Fibroblast of upper back skin (primary cell): Measurements from ENCODE around the gene GRID1.

Source experiments
- DNase-seq: peaks from one replicate; pipeline ENCODE4 v3.0.0-alpha.2; 2013

Gene GRID1

DNA sequence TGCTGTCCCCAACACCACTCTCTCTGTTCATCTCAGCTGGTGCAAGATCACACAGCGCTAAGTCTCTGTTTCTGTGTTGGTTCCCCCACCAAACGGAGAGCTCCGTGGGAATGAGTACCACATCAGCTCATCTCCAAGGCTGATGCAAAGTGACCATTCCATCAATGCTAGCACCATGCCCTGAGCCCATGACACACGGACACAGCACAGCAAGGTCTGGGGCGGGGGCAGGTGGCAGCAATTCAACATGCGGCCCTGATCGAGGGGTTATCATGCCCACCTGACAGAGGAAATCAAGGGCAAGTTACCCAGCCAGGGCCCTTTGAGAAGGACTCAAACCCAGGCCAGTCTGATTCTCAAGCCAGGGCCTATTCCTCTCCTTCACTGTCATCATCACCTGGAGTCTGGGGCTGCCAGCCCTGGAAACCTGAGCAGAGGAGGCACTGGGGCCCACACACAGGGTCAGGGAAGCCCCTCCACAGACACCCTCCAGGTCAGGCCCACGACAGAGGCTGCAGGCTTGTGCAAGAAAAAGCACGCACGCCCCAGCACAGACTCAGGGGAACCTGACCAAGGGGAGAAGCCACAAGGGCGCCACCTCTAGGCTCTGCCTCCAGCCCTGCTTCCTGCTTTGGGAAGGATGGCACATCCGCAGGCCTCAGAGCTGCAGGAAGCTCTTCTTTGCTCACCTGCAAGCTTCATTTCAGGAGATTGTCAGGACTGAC lies 74.8 kb downstream of the GRID1 start:
- DNase-seq = no peak

DNA sequence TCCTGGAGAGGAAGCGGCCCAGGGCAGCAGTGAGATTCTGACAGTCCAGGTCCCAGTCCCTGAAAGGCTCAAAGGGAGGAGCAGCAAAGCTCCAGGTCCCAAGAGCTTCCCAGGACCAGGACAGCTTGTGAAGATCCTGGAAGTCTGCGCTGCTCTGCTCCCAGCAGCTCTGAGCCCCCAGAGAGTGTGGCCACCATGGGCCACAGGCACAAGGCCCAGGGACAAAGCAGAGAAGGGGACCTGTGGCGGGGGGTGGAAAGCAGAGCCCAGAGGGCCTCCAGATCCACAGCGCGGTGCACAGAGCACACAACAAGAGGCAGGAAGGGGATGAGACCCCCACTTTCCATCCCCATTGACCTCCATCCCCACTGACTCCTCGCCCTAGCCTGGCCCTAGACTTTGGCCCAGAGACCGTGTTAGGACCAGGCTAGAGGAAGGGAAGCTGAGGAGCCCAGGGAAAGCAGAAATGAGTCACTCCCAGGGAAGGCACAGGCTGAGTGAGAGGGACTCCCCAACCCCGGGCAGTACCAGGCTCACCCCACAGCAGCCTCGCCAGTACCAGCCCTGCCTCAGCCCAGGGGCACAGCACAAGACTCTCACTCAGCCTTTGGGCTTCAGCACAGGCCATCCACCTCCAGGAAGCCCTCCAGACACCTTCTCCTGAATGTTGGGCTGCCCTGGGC lies 75.5 kb downstream of the GRID1 start:
- no peak for DNase-seq

DNA sequence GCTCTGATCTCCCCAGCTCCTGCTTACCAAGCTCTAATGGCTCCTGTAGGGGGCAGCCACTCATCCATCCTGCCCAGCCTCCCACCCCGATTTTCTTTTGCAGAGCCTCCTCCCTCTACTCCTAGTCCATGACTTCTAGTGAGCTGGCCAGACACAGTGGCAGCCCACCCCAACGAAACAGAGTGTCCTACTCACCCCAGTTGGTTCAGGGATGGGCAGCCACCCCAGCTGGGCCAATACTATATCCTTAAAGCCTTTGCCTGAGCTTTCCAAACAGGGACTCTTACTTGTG lies 77.1 kb downstream of the GRID1 start:
- DNase-seq = no peak

DNA sequence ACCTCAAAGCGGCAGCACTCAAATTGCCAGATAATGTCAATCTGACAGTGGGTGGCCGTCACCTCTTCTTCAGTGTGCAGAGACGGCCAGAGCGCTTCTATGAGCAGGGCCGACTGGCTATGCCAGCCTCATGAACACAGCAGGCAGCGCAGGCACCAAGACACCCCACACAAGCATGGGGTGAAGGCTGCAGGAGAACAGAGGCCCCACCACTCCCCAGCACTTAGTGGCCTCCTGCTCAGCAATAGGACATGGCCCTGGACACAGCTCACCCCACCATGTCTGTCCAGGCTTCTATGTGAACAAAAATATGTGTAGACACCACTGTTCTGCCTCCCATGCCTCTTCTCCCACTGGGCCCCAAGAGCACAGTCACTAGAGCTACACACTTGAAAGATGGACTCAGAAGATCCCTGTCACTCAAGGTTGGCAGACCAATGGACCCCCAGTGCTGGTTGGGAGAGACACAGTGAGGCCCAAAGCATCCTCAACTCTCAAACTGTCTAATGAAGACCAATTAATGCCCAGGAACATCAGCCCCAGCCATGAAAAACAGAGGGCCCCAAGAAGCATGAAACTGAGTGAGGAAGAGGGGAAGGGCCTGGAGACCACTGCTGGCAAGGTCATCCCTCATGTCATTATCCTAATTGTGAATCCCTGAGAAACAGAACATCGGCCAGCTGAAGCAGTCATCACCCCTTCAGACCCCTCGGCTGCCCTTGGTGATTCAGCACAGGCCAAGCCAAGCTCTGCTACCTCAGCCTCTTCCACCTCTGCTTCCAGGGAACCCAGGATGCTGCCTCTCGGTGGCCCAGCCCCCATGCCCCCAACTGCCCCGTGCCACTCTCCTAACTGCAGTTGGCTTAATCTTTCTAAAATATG lies 77.7 kb downstream of the GRID1 start:
- no peak for DNase-seq

DNA sequence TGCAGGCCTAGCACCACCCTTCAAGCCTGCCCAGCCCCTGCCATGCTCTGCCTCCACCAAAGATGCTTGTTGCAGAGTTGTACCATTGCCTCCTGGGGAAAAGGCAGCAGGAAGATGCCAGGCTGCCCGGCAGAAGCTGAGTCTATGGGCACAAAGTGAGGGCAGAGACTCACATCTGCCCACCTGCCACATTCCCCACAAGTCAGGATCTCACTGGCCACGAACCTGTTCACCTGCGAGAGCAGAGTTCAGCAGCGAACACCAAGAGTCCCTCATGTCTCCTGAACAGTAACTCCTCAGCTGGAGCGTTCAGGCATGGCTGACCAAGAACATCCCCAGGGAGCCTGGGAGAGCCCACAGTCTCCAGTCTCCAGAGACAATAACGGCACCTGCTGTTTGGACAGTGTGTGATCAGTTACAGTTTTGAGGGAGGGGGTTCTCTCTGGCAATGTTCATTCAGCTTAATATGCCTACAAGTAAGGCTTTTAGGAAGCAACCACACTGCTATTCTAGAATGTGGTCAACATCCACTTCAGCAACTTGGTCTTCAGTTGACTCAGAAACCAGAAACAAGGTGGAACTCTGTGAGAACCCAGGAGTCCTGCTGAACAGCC lies 78.5 kb downstream of the GRID1 start:
- no peak for DNase-seq

DNA sequence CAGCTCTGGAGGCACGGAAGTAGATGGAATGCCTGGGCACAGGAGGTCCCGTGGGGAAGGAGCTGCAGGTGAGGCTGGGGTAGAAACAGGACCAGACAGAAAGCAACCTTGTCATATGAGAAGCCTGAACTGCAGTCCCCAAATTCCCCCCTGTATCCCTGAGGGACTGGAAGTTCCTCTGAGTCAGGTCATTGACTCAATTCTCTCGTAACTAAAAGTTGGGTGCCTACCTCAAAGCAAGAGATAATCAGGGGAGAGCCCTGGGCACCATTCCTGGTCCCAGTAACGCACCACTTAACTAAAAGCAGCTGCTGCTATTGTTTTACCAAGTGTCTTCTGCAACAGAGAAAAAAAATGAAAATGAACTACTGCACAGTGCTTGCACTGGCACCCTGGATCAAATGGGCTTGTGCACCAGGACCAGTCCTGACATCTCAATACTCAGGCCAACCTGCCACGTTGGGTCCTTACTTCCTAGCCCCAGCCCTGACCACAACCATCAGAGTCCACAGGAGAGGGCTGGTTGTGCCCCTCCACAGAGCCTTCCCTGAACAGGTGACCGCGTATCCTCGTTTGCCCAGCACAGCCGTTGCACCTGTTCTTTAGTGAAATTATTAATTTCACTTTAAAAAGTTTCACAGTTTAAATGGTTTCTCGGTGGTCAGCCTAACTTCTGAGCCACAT lies 79.3 kb downstream of the GRID1 start:
- no peak for DNase-seq

DNA sequence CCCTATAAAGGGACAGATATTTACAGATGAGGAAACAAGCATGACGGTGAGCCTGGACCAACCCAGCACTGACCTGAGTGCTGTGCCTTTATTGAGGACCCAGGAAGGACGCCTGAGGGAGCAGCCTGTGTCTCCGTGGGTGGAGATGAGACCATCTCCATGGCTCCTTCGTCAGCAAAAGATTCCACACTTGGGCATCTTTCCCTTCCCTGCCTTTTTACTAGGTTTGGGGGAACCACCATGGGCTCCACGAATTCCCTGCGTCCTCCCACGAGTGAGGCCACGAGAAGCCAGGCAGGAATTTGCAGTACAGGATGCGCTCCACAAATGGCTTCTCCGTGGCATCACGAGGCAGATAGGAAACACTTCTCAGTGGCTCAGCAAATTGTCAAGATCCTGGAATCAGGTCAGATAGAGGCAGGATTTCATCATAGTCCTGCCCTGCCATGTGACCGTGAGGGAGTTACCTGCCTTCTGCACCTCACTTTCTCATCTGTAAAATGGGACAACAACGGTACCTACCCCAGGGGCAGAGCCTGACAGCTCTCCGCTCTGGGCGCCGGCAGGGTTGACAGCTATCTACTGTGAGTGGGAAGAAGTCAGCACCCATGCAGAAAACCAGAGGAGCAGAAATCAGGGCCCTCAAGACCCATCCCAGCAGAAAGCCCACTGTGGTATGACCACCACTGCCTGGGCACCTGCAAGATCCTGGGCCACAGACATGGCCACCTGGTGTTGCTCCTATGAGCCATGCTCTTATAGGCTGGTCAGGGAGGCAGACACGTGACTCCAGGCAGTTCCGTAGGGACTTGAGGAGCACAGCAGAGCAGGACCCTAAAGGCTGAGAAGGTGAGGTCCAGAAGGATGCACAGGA lies 80.1 kb downstream of the GRID1 start:
- DNase-seq = no peak

DNA sequence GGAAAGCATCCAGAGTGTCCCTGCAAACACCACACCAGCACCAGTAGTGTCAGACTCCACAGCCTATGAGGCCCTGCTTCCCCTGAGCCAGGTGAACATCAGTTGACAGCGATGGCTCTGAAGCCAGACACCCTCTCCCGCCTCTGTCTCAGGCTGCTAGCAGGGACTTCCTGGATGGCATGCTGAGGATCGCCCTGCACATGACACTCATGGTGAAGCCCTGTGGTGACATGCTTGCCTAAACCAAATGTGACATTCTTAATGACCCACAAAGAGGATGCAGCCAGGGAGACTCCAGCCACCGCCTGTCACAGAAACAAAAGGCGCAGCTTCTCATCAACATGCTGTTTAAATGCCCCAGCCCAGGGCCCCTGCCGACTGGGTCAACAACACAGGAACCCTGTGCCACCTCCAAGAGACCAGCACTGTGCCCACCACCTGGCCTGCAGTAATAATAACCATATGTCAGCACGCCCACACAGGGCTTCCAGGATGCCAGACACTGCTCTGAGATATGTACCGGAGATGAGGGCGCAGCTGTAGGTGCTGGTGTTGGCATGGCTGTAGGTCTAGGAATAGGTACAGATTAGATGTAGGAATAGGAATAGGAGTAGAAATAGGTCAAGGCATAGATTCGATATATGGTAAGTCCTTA lies 81.3 kb downstream of the GRID1 start:
- DNase-seq = no peak

DNA sequence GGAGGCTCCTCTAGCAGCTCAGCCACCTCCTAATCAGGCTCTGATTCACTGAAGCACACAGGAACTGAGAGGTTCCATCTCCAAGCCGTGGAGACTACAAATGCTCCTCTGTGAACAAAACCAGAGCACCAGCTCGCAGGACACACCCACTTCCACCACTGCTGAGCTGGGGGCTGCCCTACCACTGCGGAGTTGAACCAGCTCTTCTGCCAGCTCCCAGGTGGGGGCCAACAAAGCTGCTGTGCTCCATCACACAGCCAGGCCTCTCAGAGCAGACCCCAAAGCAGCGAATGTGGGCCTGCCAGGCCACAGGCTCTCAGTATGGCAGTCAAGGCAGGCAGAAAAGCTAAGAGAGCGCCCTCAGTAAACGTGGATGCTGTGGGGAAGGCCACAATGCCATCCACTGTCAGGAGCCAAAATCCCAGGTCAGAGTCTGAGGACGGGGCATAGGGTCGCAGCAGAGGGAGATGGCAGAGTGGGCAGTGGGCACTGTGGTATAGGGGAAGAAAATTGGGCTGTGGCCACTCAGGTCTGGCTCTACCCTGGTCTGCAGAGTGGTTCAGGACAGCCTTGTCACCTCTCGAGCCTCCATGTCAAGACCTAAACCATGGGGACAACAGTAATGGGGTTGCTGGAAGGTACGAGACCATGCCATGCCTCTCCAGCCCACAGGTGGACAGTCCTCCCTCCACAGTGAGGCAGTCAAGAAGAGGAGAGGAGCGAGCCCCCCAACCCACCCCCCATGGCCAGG lies 82.1 kb downstream of the GRID1 start:
- no peak for DNase-seq

DNA sequence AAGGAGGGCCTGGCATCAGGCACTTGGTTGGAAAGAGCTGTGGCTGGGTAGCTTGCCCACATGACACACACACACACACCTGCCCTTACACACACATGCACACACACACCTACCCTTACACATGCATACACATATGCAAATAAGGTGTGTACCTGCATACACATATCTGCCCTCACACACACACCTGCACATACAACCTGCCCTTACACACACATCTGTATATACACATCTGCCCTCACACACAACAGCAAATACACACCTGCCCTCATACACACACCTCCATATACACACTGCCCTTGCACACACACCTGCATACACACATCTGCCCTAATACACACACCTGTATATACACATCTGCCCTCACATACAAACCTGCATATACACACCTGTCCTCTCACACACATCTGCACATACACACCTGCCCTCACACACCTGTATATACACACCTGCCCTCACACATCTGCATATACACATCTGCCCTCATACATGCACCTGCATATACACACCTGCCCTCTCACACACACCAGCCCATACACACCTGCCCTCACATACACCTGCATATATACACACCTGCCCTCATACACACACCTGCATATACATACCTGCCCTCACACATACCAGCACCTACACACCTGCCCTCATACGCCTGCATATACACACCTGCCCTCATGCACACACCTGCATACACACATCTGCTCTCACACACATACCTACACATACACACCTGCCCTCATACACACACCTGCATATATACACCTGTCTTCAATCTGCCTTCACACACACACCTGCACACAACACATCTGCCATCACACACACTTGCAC lies 82.9 kb downstream of the GRID1 start:
- DNase-seq = no peak

DNA sequence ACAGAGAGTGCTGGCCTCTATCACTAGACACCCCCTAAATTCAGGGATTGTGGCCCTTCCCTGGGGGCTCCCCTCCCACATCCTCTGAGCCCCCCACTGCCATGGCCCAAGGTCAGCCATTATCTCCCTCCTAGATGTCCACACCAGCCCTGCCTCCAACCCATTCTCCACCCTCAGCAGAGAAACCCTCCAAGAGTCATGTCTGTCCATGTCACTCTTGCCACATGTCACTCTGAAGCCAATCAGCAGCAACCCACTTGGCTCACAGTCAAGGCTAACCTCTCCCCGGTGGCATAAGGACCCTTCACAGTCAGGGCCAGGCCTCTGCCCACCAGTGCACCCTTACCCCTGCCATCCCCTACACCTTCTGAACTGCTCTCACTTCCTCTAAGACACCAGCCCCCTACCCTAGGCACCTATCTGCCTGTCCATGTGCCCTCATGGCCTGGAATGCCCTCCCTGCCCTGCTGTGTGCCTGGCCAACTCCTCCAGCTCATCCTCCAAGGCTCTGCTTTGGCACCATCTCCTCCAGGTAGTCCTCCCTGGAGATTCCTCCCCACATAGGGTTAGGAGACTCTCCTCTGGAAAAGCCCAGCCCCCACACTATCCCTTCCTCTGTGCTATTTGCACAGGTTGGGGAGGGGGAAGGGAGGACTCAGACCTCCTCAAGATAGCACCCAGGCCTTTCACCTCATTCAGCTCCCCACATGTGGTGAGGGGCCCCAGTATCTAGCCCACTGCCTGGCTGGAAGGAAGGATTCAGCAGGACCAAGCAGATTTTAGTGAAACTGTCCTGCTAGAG lies 83.7 kb downstream of the GRID1 start:
- DNase-seq = no peak

DNA sequence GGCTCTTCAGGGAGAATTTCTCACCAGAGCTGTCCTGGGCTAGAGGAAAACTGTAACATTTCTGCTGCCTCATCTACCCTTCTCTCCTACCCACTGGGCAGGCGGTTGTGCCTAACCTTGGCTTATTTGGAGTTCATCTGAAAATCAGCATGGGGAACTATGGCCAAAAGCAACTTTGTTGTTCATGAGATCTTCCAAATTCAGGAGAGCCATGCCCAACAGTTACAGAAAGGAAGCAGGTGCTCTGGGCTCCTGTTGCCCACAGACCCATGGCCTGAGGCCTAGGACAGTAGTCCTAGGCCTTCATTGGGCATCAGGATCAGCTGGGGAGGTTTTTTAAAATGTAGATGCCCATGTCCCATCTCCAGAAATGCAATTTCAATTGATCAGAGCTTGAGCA lies 85.2 kb downstream of the GRID1 start:
- no peak for DNase-seq

DNA sequence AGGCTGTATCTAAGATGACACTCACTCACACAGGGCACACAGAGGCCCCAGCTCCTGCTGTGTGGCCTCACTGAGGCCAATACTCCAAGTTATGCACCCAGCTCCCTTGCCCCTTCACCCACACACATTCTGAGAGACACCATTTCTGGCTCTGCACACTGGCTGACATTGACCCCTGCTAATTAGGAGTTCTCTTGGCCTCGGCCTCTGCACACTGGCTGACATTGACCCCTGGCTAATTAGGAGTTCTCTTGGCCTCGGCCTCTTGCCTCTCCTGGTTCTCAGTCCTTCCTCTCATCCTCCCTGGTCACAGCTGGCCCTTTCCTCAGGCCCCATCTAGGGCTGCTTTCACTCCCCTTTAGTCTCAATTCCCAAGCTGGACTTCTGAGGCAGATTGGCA lies 97.3 kb downstream of the GRID1 start:
- DNase-seq = no peak

DNA sequence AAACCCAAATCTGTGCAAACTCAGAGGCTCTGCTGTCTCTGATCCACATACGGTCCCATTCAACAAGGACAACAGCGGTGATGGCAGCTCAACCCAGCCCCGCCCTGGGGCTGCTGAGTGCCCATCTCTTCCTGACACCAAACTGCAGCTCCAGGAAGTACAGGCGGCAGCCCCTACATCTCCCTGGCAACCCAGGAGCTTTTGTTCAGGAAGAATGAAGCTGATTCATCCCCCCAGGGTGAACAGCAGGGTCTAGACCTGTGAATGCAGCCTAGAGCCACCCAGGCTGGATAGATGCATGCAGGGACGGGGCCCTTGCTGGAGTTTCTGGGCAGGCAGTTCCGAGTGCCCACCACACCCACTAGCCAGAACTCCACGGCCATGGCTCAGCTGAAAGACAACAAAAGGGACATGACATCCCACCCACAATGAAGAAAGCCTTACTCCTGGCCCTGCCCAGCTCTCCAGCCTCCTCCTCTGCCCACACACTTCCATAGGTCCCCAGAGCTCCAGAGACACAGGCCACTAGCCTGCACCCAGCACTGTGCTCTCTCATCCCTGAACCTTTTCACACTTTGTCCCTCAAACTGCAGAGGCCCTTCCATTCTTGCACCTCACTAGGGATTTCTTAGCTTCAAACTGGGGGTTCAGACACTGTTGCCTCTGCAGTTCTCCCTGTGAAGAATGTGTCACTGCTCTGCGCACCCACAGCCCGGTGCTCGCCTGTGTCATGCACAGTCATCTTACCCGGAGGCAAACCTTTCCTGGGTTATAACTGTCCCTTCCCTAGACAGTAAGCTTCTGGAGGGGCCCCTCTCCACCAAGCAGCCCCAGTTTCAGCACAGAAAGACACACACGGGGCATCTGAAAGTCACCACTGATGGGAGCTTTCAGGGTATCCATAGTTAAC lies 99.1 kb downstream of the GRID1 start:
- no peak for DNase-seq

DNA sequence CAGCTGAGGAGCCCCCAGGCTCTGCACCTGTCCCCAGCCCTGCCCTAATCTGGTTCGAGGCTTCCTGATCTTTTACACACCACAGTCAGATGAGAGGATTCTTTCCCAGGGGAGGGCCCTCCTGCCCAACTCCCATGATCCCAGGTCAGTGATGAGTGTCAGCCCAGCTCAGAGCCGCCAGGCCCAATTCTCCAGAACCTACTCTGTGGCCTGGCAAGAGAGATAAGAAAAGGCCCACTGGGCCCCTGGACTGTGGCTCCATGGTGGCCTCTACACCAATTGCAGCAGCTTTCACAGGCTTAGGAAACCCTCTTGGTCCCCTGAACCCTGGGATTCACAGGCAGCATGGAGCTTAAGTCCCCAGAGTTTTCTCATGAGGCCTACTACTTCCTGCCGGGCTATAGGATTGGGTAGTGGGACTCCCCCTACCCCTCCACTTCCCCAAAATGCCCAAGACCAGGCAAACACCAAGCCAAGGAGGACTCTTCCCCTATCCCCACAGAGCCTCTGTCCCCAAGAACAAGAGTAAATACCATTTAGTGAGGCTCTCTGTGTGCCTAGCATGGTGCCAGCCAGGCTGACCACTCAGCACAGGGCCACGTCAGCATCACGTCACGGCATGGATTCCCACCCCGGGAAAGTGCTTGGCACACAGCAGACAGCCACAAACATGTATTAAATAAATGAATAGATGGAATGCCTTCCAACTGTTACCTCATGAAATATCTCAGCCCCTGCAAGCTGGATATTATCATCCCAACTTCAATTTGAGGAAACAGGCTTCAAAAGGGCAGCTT lies 100.0 kb downstream of the GRID1 start:
- DNase-seq = no peak

DNA sequence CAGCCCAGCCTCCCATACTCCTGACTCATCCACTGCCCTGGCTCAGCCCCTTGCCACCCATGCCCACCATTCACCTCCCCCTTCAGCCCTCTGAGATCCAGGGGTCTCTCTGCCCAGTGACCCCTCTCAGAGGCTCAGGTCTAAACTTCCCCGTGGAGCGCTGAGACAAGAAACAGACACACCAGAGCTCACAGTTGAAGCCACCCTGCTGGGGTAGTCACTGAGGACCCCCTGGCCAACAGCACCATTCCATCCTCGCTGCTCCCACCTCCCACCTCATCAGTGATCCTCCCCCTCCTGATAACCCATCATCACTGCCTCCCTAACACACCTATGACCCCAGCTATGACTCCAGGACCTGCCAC lies 100.7 kb downstream of the GRID1 start:
- no peak for DNase-seq
